IMR-90 (cell line): Measurements from ENCODE around the gene CNOT3. TPM values are rescaled to one million over a fixed set of nuclear protein-coding genes. Genes with fewer than 3 reads are reported as not detected.

Experiments used
- ATAC-seq: fragments of 200-7000 bp; cut with Tn5 transposase; 2 replicates; pipeline ENCODE4 v1.9.1; 2020; ENCODE audit warnings: low read depth, mild to moderate bottlenecking, moderate library complexity
- BruUV-seq: library from RNA; stranded (reverse); fragments of 400-500 nt; replicated peaks from 2 replicates; lab custom pipeline; 2021; lab: Mats Ljungman, UMichigan
- CTCF ChIA-PET: fragments of 300-600 bp; formaldehyde crosslinking; extraction: SDS; loops from one replicate; lab custom pipeline; 2021; ENCODE audit warnings: antibody characterized with exemption; lab: Yijun Ruan, JAX
- POLR2A ChIA-PET: fragments of 300-600 bp; sonication (Branson Sonifier 250); formaldehyde crosslinking; loops from one replicate; lab custom pipeline; 2022; ENCODE audit warnings: antibody characterized with exemption; ENCODE audit not compliant: unreplicated experiment; lab: Charles Lee
- DNase-seq: peaks from one replicate; pipeline ENCODE4 v3.0.0; 2013
- H2AFZ ChIP-seq: replicated peaks from 2 replicates; pipeline ENCODE3; 2013; ENCODE audit warnings: low read length, mild to moderate bottlenecking; ENCODE audit not compliant: poor library complexity
- H2AK5ac ChIP-seq: 2 replicates; pipeline ENCODE4 v1.6.1; 2013; ENCODE audit warnings: low read depth, low read length, inconsistent platforms
- H2AK9ac ChIP-seq: replicated peaks from 2 replicates; pipeline ENCODE3; 2013; ENCODE audit warnings: mild to moderate bottlenecking, low read depth, low read length, moderate library complexity; ENCODE audit not compliant: poor library complexity
- H2BK120ac ChIP-seq: 2 replicates; pipeline ENCODE4 v1.6.1; 2013; ENCODE audit warnings: low read depth, low read length, inconsistent platforms
- H2BK15ac ChIP-seq: 3 replicates; pipeline ENCODE4 v1.6.1; 2013; ENCODE audit warnings: low read depth, low read length, inconsistent platforms
- H2BK20ac ChIP-seq: 2 replicates; pipeline ENCODE4 v1.6.1; 2013; ENCODE audit warnings: low read depth, mild to moderate bottlenecking, inconsistent platforms, low read length, moderate library complexity
- H2BK5ac ChIP-seq: 2 replicates; pipeline ENCODE4 v1.6.1; 2013; ENCODE audit warnings: mild to moderate bottlenecking, low read depth, low read length, inconsistent platforms; ENCODE audit not compliant: poor library complexity, severe bottlenecking
- H3K14ac ChIP-seq: replicated peaks from 2 replicates; pipeline ENCODE4 v1.6.1; 2013; ENCODE audit warnings: low read depth, low read length, inconsistent platforms
- H3K18ac ChIP-seq: 2 replicates; pipeline ENCODE4 v1.6.1; 2013; ENCODE audit warnings: low read depth, low read length, control low read depth
- H3K23ac ChIP-seq: 2 replicates; pipeline ENCODE4 v1.6.1; 2013; ENCODE audit warnings: low read depth, low read length, inconsistent platforms
- H3K27ac ChIP-seq: 2 replicates; pipeline ENCODE4 v1.5.1; 2013; ENCODE audit warnings: mild to moderate bottlenecking, control low read depth, low read length; ENCODE audit not compliant: insufficient read depth
- H3K27me3 ChIP-seq: 2 replicates; pipeline ENCODE4 v1.6.1; 2013; ENCODE audit warnings: low read length; ENCODE audit not compliant: control insufficient read depth, insufficient read depth
- H3K36me3 ChIP-seq: 2 replicates; pipeline ENCODE4 v1.6.1; 2013; ENCODE audit warnings: low read length, mixed read lengths; ENCODE audit not compliant: control insufficient read depth, insufficient read depth
- H3K4ac ChIP-seq: 2 replicates; pipeline ENCODE4 v1.6.1; 2013; ENCODE audit warnings: low read depth, low read length, inconsistent platforms
- H3K4me1 ChIP-seq: 2 replicates; pipeline ENCODE4 v1.6.1; 2013; ENCODE audit warnings: low read length, mixed read lengths; ENCODE audit not compliant: control insufficient read depth, insufficient read depth
- H3K4me2 ChIP-seq: 2 replicates; pipeline ENCODE4 v1.6.1; 2013; ENCODE audit warnings: low read depth, mild to moderate bottlenecking, control low read depth, low read length, moderate library complexity
- H3K4me3 ChIP-seq: 2 replicates; pipeline ENCODE4 v1.5.1; 2013; ENCODE audit warnings: low read depth, mild to moderate bottlenecking, control low read depth, low read length, moderate library complexity; ENCODE audit not compliant: insufficient read depth
- H3K56ac ChIP-seq: 2 replicates; pipeline ENCODE4 v1.6.1; 2013; ENCODE audit warnings: low read length, inconsistent platforms; ENCODE audit not compliant: insufficient read depth; ENCODE audit errors: extremely low read depth
- H3K79me1 ChIP-seq, 2 experiments: 2 replicates each; pipeline ENCODE4 v1.6.1; 2013; ENCODE audit warnings: low read length in 2 of 2, inconsistent platforms in 1 of 2, low read depth in 1 of 2
- H3K9ac ChIP-seq: 2 replicates; pipeline ENCODE4 v1.6.1; 2013; ENCODE audit warnings: low read depth, low read length, control low read depth
- H3K9me1 ChIP-seq: 2 replicates; pipeline ENCODE4 v1.6.1; 2013; ENCODE audit warnings: low read length, inconsistent platforms; ENCODE audit not compliant: insufficient read depth
- H3K9me3 ChIP-seq: 2 replicates; pipeline ENCODE4 v1.6.1; 2013; ENCODE audit warnings: low read length; ENCODE audit not compliant: control insufficient read depth, insufficient read depth
- H4K20me1 ChIP-seq: 2 replicates; pipeline ENCODE4 v1.6.1; 2013; ENCODE audit warnings: low read length, inconsistent platforms; ENCODE audit not compliant: insufficient read depth
- H4K5ac ChIP-seq: 2 replicates; pipeline ENCODE4 v1.6.1; 2013; ENCODE audit warnings: mild to moderate bottlenecking, low read depth, low read length, control low read depth
- H4K8ac ChIP-seq, 2 experiments: 2 replicates each; pipeline ENCODE4 v1.6.1; 2013; ENCODE audit warnings: low read depth in 2 of 2, low read length in 2 of 2, control low read depth in 1 of 2, inconsistent platforms in 1 of 2
- H4K91ac ChIP-seq: 2 replicates; pipeline ENCODE4 v1.6.1; 2013; ENCODE audit warnings: low read depth, low read length, inconsistent platforms; ENCODE audit not compliant: insufficient read depth
- BHLHE40 ChIP-seq: fragments of 150-350 bp; IDR thresholded peaks from 2 replicates; pipeline ENCODE4 v1.6.1; 2016; ENCODE audit warnings: mild to moderate bottlenecking, low read depth, low read length
- CEBPB ChIP-seq: IDR thresholded peaks from 2 replicates; pipeline ENCODE4 v1.6.1; 2012; ENCODE audit warnings: low read depth, low read length, improper control_type of control experiment
- CHD1 ChIP-seq: IDR thresholded peaks from 2 replicates; pipeline ENCODE4 v1.6.1; 2012; ENCODE audit warnings: low read depth, low read length, improper control_type of control experiment
- CTCF ChIP-seq: conservative IDR thresholded peaks from 2 replicates; pipeline ENCODE4 v1.5.1; 2012; ENCODE audit warnings: mild to moderate bottlenecking, low read depth, low read length, improper control_type of control experiment
- ELK1 ChIP-seq: fragments of 150-350 bp; IDR thresholded peaks from 2 replicates; pipeline ENCODE4 v1.6.1; 2016; ENCODE audit warnings: low read depth, mild to moderate bottlenecking, low read length, moderate library complexity, borderline replicate concordance
- FOS ChIP-seq: fragments of 150-350 bp; IDR thresholded peaks from 2 replicates; pipeline ENCODE4 v1.6.1; 2016; ENCODE audit warnings: low read depth, low read length
- MAFK ChIP-seq: IDR thresholded peaks from 2 replicates; pipeline ENCODE4 v1.6.1; 2012; ENCODE audit warnings: low read depth, low read length, improper control_type of control experiment
- MAZ ChIP-seq: IDR thresholded peaks from 2 replicates; pipeline ENCODE4 v1.6.1; 2012; ENCODE audit warnings: low read depth, mild to moderate bottlenecking, low read length, improper control_type of control experiment, moderate library complexity, borderline replicate concordance
- MXI1 ChIP-seq: IDR thresholded peaks from 2 replicates; pipeline ENCODE4 v1.6.1; 2012; ENCODE audit warnings: low read depth, mild to moderate bottlenecking, low read length, moderate library complexity, borderline replicate concordance
- NFE2L2 ChIP-seq: fragments of 150-350 bp; IDR thresholded peaks from 2 replicates; pipeline ENCODE4 v1.6.1; 2016; ENCODE audit warnings: low read depth, mild to moderate bottlenecking, low read length
- POLR2A ChIP-seq: IDR thresholded peaks from 2 replicates; pipeline ENCODE4 v1.6.1; 2012; ENCODE audit warnings: mild to moderate bottlenecking, low read depth, low read length
- RAD21 ChIP-seq: IDR thresholded peaks from 2 replicates; pipeline ENCODE4 v1.6.1; 2012; ENCODE audit warnings: low read length, improper control_type of control experiment
- RCOR1 ChIP-seq: IDR thresholded peaks from 2 replicates; pipeline ENCODE4 v1.6.1; 2012; ENCODE audit warnings: mild to moderate bottlenecking, low read length, improper control_type of control experiment; ENCODE audit not compliant: insufficient replicate concordance
- RFX5 ChIP-seq: IDR thresholded peaks from 2 replicates; pipeline ENCODE4 v1.8.0; 2012; ENCODE audit warnings: low read depth, mild to moderate bottlenecking, low read length, moderate library complexity
- SMC3 ChIP-seq: fragments of 150-350 bp; IDR thresholded peaks from 2 replicates; pipeline ENCODE4 v1.6.1; 2016; ENCODE audit warnings: low read depth, mild to moderate bottlenecking, antibody characterized with exemption, low read length, moderate library complexity
- USF2 ChIP-seq: fragments of 150-350 bp; IDR thresholded peaks from 2 replicates; pipeline ENCODE4 v1.6.1; 2017; ENCODE audit warnings: mild to moderate bottlenecking, antibody characterized with exemption, low read length, low read depth
- WGBS, 2 experiments: methylation state at CpG; one replicate each; pipeline versions ENCODE4 v1.1.5 to v1.1.7; 2013; ENCODE audit warnings: missing lambda C conversion rate in 2 of 2; ENCODE audit not compliant: insufficient read length in 1 of 2; ENCODE audit errors: extremely low coverage in 2 of 2; 5-methylcytosine and 5-hydroxymethylcytosine counted together
- dilution Hi-C: fragments of 300-500 bp; cut with HindIII; formaldehyde crosslinking; loops from one replicate; pipeline ENCODE4 v1.14.3; 2018; ENCODE audit warnings: low sequenced_read_pairs; ENCODE audit not compliant: unreplicated experiment
- in situ Hi-C: fragments of 300-500 bp; cut with MboI; formaldehyde crosslinking; loops from 3 replicates; pipeline ENCODE4 v1.14.3; 2019; ENCODE audit warnings: low sequenced_read_pairs, inconsistent platforms, mixed read lengths
- intact Hi-C: fragments of 100-400 bp; cut with micrococcal nuclease; formaldehyde crosslinking; loops from 2 replicates; pipeline ENCODE4 v1.10.0; 2022
- polyA plus RNA-seq, 3 experiments: library from polyadenylated mRNA; depleted of rRNA; stranded (reverse); fragments of >200 nt; gene quantifications; 2 replicates each; pipeline ENCODE4 v1.2.3, GENCODE V29; 2012; ENCODE audit warnings: low replicate concordance in 1 of 3
- total RNA-seq: library from RNA; depleted of rRNA; stranded (reverse); fragments of >200 nt; gene quantifications from 2 replicates; pipeline ENCODE4 v1.2.3, GENCODE V29; 2012

The CNOT3 gene
- total and polyA plus RNA-seq, 2 of the 4 experiments (the other 2 are of a cell fraction), result 5.4 to 26.7 TPM

- peaks cover 12% of the 10 kb centered on the region for H4K20me1 ChIP-seq
- CTCF ChIA-PET, result no interaction called here
- BruUV-seq, result no TSS peak
Measured at GRCh38 chr19:54148158-54148557, 10.6 kb downstream of the CNOT3 start.

More at GRCh38 chr19:54148158-54148557, 10.6 kb downstream of the CNOT3 start:
- Histone ChIP-seq H4K8ac (no peak overlapping the region), H2AFZ (no peak overlapping the region), H3K27ac (no peak overlapping the region), H4K91ac (no peak overlapping the region), H3K56ac (no peak overlapping the region), H3K4ac (no peak overlapping the region), H3K27me3 (no peaks in the 10 kb centered on the region), H3K23ac (no peak overlapping the region), H3K79me1 (peaks cover 16 to 21% of the 10 kb centered on the region in 2 experiments), H2BK20ac (no peak overlapping the region), H2AK9ac (no peak overlapping the region), H3K18ac (no peak overlapping the region), H3K9ac (no peak overlapping the region), H2BK15ac (no peak overlapping the region), H3K14ac (no peak overlapping the region), H3K9me1 (no peaks in the 10 kb centered on the region), H3K9me3 (no peaks in the 10 kb centered on the region), H3K36me3 (peaks cover 88% of the 10 kb centered on the region), H3K4me2 (no peak overlapping the region), H3K4me3 (no peak overlapping the region), H2BK5ac (no peak overlapping the region), H4K5ac (no peak overlapping the region), H3K4me1 (no peaks in the 10 kb centered on the region), H2AK5ac (no peak overlapping the region), H2BK120ac (no peak overlapping the region)
- dilution Hi-C loops (no loop called here), intact Hi-C loops (no loop called here), in situ Hi-C loops (loop anchor here (25.0 kb wide), 1 partner anchor 1514 kb away; the partner anchor contains the start of gene U2AF2)
- ATAC-seq, result no peak
- WGBS, 2 experiments, result 70% methylated on average over 2 of the region's 19 CpGs; no CpG with 5 or more reads in 1 of the 2 experiments
- TF ChIP-seq FOS, result no peak
- TF ChIP-seq POLR2A, result no peak
- TF ChIP-seq CEBPB, result no peak
- no peak for TF ChIP-seq BHLHE40
- TF ChIP-seq CTCF, result no peak
- no peak for TF ChIP-seq RAD21
- no peak for TF ChIP-seq MAZ
- no peak for TF ChIP-seq RCOR1
- no peak for TF ChIP-seq MAFK
- no peak for TF ChIP-seq NFE2L2
- no peak for TF ChIP-seq MXI1
- TF ChIP-seq ELK1, result no peak
- TF ChIP-seq SMC3, result no peak
- no peak for TF ChIP-seq USF2
- no peak for TF ChIP-seq RFX5
- TF ChIP-seq CHD1, result no peak
- POLR2A ChIA-PET, result no interaction called here
- no peak for DNase-seq
